Brain pericyte (primary cell): ENCODE measurements around the gene PBX1.

ENCODE experiments used
- DNase-seq: peaks from one replicate; pipeline ENCODE4 v3.0.0-alpha.2; 2012; ENCODE audit warnings: low read depth, low spot score

Gene PBX1

DNA sequence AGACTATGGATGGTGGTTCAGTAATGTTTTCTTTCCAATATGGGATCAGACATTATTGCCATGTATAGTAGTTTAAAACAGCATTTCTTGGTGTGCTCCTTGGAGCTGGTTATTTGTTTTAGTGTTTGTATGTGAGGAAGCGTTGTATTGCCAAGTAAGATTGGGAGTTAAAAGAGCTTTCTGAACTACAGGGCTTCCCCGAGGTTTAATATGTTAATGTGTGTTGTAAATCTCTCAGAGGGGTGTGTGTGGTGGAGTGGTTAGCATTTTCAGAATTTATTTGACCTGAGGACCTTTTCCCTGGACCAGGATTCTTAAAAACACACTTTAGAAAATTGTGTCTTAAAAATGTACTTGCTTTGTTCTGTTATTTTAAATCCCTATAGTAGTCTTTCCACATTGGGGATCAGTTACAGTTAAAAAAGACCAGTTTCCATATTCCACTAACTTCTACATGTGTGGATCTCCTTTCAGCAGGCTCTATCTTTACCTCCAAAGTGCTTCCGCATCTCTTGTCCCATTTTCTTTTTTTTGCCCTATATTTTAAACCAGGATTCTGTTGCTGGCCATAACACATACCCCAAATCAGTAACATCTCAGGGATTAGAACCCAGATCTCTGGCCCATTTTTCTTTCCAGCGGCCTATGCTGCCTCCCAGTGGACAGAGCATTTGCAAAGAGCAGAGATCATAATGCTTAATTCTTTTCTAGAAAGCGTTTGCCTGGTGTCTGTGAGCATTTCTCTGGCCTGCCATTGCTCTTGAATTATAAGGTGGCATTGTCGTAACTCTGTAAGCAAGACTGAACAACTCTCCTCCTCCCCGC is 58.6 kb downstream of the PBX1 start:
- no peak for DNase-seq

GRCh38 chr1:164618202-164618564 is 59.2 kb downstream of the PBX1 start:
- DNase-seq: no peak

GRCh38 chr1:164619006-164619784 is 60.2 kb downstream of the PBX1 start:
- no peak for DNase-seq

DNA sequence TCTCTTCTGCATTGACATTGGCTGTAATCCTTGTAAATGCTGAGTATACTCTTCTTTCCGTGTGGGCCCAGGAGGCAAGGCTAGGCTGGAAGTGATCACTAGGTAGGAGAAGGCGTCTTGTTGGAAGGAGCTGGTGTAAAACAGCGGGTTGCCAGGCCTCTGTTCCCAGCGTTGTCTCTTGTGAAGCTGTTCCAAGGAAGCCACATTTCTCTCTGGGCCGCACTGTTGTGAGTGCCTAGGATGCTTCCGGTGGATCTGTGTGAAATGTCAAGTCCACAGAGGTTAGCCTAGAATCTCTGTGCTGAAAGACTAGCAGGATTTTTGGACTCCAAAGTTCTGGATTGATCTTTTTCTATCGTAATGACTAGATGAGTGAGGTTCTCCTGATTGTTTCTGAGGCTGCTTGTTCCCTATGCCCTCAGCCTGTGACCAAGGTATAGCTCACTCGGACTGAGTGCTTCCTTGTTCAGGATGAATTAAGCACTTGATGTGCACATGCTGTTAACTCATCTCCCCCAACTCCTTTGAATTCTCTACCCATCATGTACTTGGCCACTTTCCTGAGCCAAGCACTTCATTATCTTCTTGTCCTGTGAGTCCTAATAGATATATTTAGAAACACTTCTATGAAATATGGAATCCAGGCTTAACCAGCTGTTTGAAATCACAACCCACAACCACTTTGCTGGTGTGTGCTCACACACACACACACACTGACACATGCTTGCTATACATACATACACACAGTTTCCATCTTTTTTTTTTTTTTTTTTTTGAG is 63.3 kb downstream of the PBX1 start:
- DNase-seq: no peak

- no peak for DNase-seq
Measured at GRCh38 chr1:164623805-164624204, 64.8 kb downstream of the PBX1 start.

DNA sequence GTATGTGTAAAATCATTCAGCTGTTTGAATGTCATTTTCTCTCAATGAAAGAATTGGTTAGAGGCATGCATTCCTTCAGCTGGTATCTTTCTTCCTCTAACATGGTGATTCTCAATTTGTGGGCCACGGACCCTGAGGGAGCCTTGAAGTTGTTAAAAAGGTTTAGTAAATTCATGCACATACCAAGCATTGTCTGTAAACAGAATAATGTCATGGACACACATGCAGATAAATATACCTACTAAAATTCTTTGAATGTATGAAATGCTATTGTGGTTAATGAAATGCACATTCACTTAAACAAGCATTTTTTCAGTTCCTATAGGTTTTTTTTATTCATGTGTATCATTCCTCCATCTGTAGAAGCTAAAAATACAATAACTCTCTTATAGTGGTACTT is 65.4 kb downstream of the PBX1 start:
- no peak for DNase-seq

- no peak for DNase-seq
Measured at GRCh38 chr1:164625004-164625617, 66.1 kb downstream of the PBX1 start.

GRCh38 chr1:164628772-164629171 is 69.8 kb downstream of the PBX1 start:
- no peak for DNase-seq

- no peak for DNase-seq
Measured at GRCh38 chr1:164629971-164630370, 71.0 kb downstream of the PBX1 start.

GRCh38 chr1:164630626-164631396 is 71.8 kb downstream of the PBX1 start:
- DNase-seq: no peak

DNA sequence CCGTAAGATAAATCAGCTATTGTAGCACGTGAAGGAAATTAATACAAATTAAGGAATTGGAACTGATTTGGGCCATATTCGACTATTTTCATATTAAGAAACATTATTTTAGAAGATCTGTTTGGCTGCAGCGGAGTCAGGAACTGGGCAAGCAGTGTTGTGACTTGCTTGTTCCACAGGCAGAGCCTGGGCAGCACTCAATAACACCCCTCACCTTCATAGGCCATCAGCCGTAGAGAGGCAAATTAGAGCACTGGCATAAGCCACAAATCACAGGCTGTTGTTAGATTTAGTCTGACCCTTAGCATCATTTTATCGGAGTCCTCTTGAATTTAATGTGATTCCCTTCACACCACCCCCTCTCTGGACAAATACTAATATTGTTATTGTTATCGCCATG is 72.8 kb downstream of the PBX1 start:
- DNase-seq: no peak

GRCh38 chr1:164633997-164634396 is 75.0 kb downstream of the PBX1 start:
- DNase-seq: no peak

DNA sequence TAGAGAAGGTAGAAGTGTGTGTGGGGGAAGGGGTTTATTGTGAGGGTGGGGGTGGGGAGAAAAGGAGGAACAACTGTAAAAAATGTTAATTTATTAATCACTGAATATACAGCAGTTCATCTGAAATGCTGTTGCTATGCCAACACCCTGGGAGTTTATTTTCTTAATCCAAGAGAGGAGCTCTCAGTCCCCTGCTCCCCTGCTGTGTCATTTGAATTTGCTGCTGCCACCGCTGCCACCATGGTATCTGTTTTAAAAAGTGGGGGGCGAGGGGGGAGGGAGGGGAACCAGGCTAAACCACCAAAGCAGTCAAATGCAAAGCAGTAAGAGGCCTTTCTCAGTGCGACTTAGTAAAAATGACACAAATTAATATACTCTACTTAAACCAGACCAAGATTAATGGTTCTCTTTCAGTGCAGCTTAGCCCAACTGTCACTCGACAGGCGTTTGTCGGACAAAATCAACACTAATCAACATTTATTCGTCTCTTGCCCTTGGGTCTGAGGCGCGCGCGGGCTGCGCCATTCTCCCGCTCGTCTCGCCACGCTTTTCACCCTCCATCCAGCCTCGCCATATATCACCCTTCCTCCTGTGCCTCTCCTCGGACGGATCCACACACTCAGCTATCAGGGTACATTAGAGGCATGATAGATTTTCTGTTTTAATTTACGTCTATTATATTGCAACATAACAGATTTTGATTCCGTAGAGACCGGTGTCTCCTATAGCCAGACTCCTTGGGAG is 76.2 kb downstream of the PBX1 start:
- no peak for DNase-seq

DNA sequence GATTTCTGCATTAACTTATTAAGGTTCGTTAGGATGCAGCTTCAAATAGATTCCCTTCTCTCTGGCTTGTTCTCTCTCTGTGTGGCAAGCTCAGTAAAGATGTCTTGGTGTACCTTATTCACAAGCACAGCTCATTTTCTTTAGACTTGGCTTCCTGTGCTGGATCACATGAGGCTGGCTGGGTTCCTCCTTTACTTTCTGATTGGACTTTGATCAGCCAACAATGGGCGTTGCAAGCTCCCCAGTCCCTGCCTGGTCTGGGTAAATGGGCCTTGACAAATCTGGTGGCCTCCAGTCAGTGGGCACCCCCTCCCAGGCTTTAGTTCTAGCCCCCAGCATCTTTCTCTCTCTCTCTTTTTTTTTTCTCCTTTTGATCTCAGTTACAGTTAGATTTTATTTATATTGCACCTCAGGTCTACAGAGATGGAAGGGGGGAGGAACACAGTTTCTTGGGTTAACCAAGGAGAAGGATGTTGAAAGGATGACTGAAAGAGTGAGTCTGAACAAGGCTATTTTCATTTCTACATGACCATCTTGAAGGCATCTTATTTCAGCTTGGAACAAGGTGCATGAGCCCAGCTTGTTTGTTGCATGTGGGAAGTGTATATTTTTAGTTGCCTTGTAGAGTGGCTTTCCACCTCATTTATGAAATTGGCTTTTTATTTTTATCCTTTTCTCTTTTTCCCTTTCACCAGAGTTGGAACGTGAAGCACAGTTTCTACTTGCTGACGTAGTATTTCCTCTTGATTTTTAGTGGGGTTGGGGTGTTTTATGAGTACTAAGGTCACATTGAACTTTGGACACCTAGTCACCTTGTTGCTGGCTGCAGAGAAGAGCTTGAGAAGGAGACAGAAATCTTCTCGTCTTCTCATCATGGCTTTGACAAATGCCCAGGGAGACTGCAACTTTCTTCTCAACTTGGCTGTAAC is 77.1 kb downstream of the PBX1 start:
- DNase-seq: no peak

DNA sequence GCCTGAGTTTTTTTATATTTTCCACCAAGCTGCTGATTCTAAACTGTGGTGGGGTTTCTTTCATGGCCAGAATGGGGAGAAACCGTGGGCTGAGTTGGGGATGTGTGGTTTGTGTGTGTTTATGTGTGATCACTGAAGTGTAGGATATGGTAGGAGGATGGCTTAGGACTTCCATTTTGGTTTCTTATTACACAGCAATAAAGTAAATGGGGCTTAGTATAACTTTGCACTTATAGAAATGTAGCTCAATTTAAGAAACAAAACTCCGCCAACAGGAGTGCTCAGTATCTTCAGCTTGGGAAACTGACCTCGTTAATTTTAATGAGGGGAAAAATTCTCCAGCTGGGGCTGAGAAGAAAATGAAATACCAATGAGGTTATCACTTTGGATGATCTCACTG is 77.8 kb downstream of the PBX1 start:
- DNase-seq: no peak

DNA sequence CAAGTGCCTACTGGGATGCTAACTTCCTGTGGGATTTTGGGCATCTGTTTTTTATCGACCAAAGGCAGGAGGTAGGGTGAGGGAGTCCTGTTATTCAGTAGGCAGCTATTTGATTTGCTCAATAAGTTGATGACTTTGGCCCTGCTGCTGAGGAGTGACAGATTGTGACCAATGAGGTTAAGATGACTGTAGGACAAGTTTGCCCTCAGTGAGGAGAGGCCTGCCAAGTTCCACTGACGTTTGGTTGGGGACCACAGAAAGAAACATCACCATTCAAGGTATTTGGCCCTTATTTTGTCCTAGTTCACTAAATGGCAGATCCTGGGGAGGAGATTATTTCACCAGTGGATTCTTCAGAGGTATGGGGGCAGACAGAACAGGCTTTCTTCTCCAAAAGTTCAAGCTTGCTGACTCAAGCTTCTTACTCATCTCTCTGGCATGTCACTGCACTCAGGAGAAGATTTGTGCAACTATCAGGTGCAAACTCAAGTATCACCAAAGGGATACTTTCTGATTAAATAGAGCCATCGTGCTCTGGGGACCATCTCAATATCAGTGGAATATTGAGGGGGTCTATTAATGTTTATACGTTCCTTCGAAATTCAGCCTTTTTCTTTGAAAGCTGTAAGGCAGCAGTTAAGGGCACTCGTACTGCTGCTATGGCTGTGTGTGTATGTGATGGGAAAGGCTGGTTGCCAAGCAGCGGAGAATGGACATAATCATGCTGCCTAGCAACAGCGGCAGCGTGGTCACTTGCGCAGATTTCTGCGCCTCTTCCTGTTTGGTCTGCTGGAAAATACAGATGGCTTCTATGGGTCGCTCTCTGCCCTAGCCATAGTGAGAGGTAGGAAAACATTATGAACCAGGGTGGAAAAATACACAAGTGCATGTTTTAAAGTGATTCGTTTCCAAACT is 78.7 kb downstream of the PBX1 start:
- DNase-seq: no peak

GRCh38 chr1:164638492-164639202 is 79.7 kb downstream of the PBX1 start:
- DNase-seq: no peak
